ENCODE measurements around the gene CORT. TPM values are rescaled to one million over a fixed set of nuclear protein-coding genes. Genes with fewer than 3 reads are reported as not detected.

Gene CORT
- total RNA-seq, 4 donors from 2014 or later = 0.29 to 1.2 (median 0.33) TPM; not detected in 1

- WGBS = 96% methylated on average over 6 of the region's 6 CpGs
- peaks cover 4 to 25% (median 12%) of the 10 kb centered on the region in 4 donors for H3K36me3 ChIP-seq
- no peaks in the 10 kb centered on the region for H3K9me3 ChIP-seq
- intact Hi-C loops (cut with DNase I) = no loop called here
- no peaks in the 10 kb centered on the region for H3K27me3 ChIP-seq
- no peak overlapping the region for H3K4me3 ChIP-seq
- no peak for TF ChIP-seq POLR2A (IDR thresholded peaks at IDR 0.05; ENCODE audit: low read depth)
- TF ChIP-seq POLR2AphosphoS5 (IDR thresholded peaks at IDR 0.05) = no peak
- TF ChIP-seq CTCF (IDR thresholded peaks at IDR 0.05) = no peak
- TF ChIP-seq EP300 (IDR thresholded peaks at IDR 0.05) = no peak
- no peak overlapping the region for H3K27ac ChIP-seq (replicated peaks in 1 of 4)
- no peaks in the 10 kb centered on the region for H3K4me1 ChIP-seq
- DNase-seq (ENCODE audit: extremely low spot score) = no peak
Measured at GRCh38 chr1:10444248-10444647, 5.6 kb upstream of the CORT start.

DNA sequence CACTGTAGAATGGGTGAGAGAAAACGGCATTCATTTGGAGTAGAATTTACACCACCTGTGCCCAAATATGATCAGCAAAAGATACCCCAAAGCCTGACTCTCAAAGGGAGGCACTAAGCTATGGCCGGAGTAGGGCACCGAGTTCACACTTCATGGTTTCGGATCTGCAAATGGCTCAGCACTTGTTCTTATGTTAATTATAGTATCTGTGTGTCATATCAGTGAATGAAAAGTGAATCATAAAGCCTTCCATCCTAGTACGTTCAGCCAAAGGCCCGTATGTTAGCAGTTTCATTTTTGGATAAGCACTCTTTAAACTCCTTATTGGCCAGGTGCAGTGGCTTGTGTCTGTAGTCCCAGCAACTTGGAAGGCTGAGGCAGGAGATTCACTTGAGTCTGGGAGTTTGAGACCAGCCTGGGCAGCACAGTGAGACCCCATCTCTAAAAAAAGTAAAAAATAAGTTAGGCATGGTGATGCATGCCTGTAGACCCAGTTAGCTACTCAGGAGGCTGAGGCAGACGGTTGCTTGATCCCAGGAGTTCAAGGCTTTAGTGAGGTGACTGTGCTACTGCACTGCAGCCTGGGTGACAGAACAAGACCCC, 4.9 kb upstream of the CORT start:
- no peak for DNase-seq (ENCODE audit: extremely low spot score)
- 90% methylated on average over 7 of the region's 7 CpGs for WGBS
- Histone ChIP-seq H3K27ac (replicated peaks in 1 of 4) (no peak overlapping the region), H3K4me1 (peaks cover 0 to 2% (median under 1%) of the 10 kb centered on the region in 4 donors), H3K4me3 (no peak overlapping the region), H3K36me3 (peaks cover 4 to 25% (median 8%) of the 10 kb centered on the region in 4 donors), H3K27me3 (no peaks in the 10 kb centered on the region), H3K9me3 (no peaks in the 10 kb centered on the region)
- intact Hi-C loops (cut with DNase I) = no loop called here
- no peak for TF ChIP-seq POLR2A (IDR thresholded peaks at IDR 0.05; ENCODE audit: low read depth)
- no peak for TF ChIP-seq EP300 (IDR thresholded peaks at IDR 0.05)
- TF ChIP-seq CTCF (IDR thresholded peaks at IDR 0.05) = no peak
- TF ChIP-seq POLR2AphosphoS5 (IDR thresholded peaks at IDR 0.05) = no peak

DNA sequence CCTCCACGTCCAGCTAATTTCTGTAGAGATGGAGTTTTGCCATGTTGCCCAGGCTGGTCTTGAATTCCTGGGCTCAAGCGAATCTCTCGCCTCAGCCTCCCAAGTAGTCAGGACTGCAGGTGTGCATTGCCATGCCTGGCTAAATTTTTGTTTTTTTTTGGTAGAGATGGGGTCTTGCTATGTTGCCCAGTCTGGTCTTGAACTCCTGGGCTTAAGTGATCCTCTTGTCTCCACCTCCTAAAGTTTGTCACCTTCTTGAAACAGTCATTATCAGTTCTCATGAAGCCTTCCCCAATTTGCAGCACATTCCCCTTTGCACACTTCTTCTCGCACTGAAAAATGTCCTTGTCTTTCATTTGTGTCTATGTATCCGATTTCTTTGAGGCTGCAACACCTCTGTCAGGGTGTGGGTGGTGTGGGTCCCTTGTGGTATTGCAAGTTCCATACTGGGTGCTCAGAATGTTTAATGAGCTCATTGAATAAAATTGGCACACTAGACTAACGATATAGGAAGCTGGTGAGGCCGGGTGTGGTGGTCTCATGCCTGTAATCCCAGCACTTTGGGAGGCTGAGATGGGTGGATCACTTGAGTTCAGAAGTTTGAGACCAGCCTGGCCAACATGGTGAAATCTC, 2.9 kb upstream of the CORT start:
- H3K4me1 ChIP-seq = peaks cover 0 to 19% (median 18%) of the 10 kb centered on the region in 4 donors
- no peak for DNase-seq (ENCODE audit: extremely low spot score)
- intact Hi-C loops (cut with DNase I) = no loop called here
- H3K4me3 ChIP-seq = no peak overlapping the region
- H3K27ac ChIP-seq (replicated peaks in 1 of 4) = no peak overlapping the region
- TF ChIP-seq CTCF (IDR thresholded peaks at IDR 0.05) (no peak), POLR2AphosphoS5 (IDR thresholded peaks at IDR 0.05) (no peak), EP300 (IDR thresholded peaks at IDR 0.05) (no peak), POLR2A (IDR thresholded peaks at IDR 0.05; ENCODE audit: low read depth) (no peak)
- 98% methylated on average over 7 of the region's 7 CpGs for WGBS
- H3K27me3 ChIP-seq = no peaks in the 10 kb centered on the region
- no peaks in the 10 kb centered on the region for H3K9me3 ChIP-seq
- H3K36me3 ChIP-seq = peaks cover 0 to 16% (median 8%) of the 10 kb centered on the region in 4 donors

DNA sequence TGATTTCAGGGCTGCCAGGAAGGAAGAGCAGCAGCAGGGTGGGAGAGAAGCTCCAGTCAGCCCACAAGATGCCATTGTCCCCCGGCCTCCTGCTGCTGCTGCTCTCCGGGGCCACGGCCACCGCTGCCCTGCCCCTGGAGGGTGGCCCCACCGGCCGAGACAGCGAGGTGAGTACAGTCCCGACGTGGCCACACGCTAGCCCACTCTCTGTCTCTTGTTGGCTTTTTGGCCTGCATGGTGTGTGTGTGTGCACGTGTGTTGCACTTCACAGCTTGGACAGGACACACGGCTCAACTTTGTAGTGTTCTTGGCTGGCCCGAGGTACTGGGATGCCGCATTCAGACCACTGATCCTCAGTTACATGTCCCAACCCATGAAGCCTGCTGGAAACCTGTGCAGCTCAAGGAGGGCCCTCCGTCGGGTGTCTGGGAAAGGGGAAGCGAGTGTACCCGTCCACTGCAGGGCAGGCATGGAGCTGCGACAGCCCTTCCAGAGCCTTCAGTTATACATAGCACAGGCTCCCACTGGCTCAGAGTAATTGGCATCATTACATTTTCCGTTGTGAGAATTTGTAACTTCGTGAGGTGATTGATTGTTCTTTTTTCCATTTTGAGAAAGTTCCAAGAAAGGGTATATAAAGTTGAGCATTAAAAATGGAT, 454 bp downstream of the CORT start:
- Histone ChIP-seq H3K4me3 (no peak overlapping the region), H3K4me1 (peaks cover 0 to 19% (median 18%) of the 10 kb centered on the region in 4 donors), H3K9me3 (no peaks in the 10 kb centered on the region), H3K27me3 (no peaks in the 10 kb centered on the region), H3K27ac (replicated peaks in 1 of 4) (no peak overlapping the region), H3K36me3 (peaks cover 0 to 5% (median under 1%) of the 10 kb centered on the region in 4 donors)
- no peak for TF ChIP-seq POLR2A (IDR thresholded peaks at IDR 0.05; ENCODE audit: low read depth)
- TF ChIP-seq CTCF (IDR thresholded peaks at IDR 0.05) = no peak
- TF ChIP-seq EP300 (IDR thresholded peaks at IDR 0.05) = no peak
- no peak for TF ChIP-seq POLR2AphosphoS5 (IDR thresholded peaks at IDR 0.05)
- WGBS = 64% methylated on average over 18 of the region's 21 CpGs
- no peak for DNase-seq (ENCODE audit: extremely low spot score)
- intact Hi-C loops (cut with DNase I) = no loop called here
